ENCODE measurements around the gene TNNT2.

DNA sequence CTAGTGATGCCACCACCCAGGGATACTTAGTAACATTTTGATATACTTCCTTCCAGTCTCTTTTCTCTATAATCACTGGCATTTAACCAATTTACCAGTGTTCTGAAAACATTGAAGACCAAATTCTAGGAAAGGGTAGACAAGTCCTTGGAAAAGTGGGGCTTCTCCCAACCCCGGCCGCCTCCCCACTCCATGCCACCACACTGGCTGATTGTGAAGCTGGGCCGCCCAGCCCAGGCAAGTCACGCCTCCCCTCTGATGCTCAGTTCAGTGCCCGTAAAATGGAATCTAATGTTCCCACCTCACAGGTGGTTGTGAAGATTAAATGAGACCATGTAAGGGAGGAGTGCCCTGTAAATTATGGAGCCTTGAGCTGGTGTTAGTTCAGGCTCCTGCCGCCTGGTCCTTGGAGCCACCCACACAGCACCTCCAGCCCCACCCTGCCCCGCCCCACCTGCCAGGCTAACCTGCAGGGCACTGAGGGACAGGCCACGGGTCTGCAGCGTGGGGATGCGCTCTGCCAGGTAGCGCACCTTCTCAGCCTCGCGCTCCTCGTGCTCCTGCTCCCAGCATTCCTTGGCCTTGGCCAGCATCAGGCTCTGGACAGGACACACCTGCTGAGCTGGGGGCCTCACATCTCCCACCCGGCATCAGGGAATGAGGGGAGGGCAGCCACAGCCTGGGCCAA is 36.7 kb upstream of the TNNT2 start:
- TF ChIP-seq, protein P1, sequence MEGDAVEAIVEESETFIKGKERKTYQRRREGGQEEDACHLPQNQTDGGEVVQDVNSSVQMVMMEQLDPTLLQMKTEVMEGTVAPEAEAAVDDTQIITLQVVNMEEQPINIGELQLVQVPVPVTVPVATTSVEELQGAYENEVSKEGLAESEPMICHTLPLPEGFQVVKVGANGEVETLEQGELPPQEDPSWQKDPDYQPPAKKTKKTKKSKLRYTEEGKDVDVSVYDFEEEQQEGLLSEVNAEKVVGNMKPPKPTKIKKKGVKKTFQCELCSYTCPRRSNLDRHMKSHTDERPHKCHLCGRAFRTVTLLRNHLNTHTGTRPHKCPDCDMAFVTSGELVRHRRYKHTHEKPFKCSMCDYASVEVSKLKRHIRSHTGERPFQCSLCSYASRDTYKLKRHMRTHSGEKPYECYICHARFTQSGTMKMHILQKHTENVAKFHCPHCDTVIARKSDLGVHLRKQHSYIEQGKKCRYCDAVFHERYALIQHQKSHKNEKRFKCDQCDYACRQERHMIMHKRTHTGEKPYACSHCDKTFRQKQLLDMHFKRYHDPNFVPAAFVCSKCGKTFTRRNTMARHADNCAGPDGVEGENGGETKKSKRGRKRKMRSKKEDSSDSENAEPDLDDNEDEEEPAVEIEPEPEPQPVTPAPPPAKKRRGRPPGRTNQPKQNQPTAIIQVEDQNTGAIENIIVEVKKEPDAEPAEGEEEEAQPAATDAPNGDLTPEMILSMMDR (IDR thresholded peaks at IDR 0.05; ENCODE audit: insufficient read depth, low read depth, low read length): no peak
- no peak for TF ChIP-seq EZH2 (IDR thresholded peaks at IDR 0.05; ENCODE audit: insufficient read depth, low read length)
